Peyer's patch (tissue), 4 donors: Measurements from ENCODE around the gene ALDH1L1.

Source experiments
- POLR2A ChIP-seq, 2 donors: fragments of 450-650 bp; IDR thresholded peaks; one replicate each; pipeline ENCODE4 v1.5.1; 2017; ENCODE audit warnings: antibody characterized with exemption in 2 of 2, mild to moderate bottlenecking in 2 of 2, moderate library complexity in 2 of 2
- TF ChIP-seq, protein P1 (sequence below), 6 experiments: fragments of 450-650 bp in 4 of 6; fragments of 200-600 bp in 2 of 6; sonication (generic) in 1 of 6; IDR thresholded peaks; one replicate each; pipeline ENCODE4 v1.5.1; 2017 to 2019; ENCODE audit warnings: antibody characterized with exemption in 6 of 6, mild to moderate bottlenecking in 3 of 6, moderate library complexity in 1 of 6

DNA sequence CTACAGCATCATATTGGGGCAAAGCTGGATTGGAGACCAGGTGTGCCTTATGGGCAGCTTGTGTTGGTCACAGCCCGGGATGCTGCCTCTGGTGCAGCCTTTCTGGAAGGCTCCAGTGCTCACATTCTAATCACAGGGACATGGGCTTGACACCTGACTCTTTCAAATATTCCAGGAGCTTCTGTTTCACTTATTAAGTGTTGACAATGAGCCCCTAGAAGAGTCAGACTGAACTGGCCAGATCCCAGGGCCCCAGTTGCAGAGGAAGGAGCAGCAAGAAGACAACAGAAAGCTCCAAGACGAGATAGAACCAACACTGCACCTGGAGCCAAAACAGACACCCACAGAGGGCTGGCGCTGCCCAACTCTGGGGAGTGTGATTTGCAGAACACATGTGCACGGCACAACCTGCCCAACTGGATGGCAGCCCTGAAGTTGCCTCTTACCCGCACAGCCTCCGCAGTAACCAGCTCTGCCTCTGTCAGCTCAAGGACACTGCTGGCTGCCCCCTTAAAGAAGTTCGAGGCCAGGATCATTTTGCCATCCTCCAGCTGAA is 30.3 kb downstream of the ALDH1L1 start:
- TF ChIP-seq, protein P1, sequence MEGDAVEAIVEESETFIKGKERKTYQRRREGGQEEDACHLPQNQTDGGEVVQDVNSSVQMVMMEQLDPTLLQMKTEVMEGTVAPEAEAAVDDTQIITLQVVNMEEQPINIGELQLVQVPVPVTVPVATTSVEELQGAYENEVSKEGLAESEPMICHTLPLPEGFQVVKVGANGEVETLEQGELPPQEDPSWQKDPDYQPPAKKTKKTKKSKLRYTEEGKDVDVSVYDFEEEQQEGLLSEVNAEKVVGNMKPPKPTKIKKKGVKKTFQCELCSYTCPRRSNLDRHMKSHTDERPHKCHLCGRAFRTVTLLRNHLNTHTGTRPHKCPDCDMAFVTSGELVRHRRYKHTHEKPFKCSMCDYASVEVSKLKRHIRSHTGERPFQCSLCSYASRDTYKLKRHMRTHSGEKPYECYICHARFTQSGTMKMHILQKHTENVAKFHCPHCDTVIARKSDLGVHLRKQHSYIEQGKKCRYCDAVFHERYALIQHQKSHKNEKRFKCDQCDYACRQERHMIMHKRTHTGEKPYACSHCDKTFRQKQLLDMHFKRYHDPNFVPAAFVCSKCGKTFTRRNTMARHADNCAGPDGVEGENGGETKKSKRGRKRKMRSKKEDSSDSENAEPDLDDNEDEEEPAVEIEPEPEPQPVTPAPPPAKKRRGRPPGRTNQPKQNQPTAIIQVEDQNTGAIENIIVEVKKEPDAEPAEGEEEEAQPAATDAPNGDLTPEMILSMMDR (IDR thresholded peaks at IDR 0.05): no peak
- no peak for TF ChIP-seq POLR2A (IDR thresholded peaks at IDR 0.05)
